Measurements from ENCODE around the gene ETNPPL.

DNA sequence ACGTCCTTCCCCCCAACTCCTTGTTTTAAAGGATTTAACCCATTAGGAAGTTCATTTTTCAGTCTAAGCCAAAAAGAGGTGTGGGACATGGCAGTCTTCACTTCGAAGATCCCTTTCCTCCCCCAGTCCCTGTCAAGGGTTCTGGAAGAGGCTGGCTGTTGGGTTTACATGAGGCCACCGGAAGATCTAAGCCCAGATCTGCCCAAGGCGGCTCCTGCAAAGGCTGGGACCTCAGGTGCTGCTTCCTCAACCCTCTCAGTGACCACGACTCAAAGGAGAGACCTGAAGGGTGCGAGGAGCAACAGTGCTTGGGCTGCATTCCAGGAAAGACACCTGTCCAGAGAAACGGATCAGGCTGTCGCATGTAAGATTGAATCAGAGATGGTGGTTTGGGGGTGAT, 23.5 kb upstream of the ETNPPL start:
- TF ChIP-seq MCM7 (IDR thresholded peaks at IDR 0.05), result no peak
- TF ChIP-seq STAG1 (CRISPR knock-in tag; IDR thresholded peaks at IDR 0.05; ENCODE audit: borderline replicate concordance), result no peak
- no peak for TF ChIP-seq DACH1 (IDR thresholded peaks at IDR 0.05; ENCODE audit: partially characterized antibody)
- TF ChIP-seq REST (IDR thresholded peaks at IDR 0.05; ENCODE audit: borderline replicate concordance), result no peak
- TF ChIP-seq REST (CRISPR knock-in tag; IDR thresholded peaks at IDR 0.05; ENCODE audit: low read depth), result no peak
- no peak for TF ChIP-seq NFIX (CRISPR knock-in tag; IDR thresholded peaks at IDR 0.05; ENCODE audit: low read depth)
- no peak for TF ChIP-seq POLR2AphosphoS5 (IDR thresholded peaks at IDR 0.05; ENCODE audit: control insufficient read depth, insufficient read depth, low read depth, low read length)
- TF ChIP-seq CTCF (IDR thresholded peaks at IDR 0.05 in 2 of 3, conservative IDR thresholded peaks at IDR 0.05 in 1 of 3; ENCODE audit: insufficient read depth in 2 of 3, low read depth in 1 of 3, low read length in 3 of 3), result no peak
- no peak for TF ChIP-seq RCOR1 (IDR thresholded peaks at IDR 0.05; ENCODE audit: borderline replicate concordance in 1 of 2, low read depth in 2 of 2, low read length in 2 of 2)
- no peak for TF ChIP-seq PTRF (tag; IDR thresholded peaks at IDR 0.05)
